K562 (cell line): ENCODE data around the gene DISC1. TPM values are rescaled to one million over a fixed set of nuclear protein-coding genes. Genes with fewer than 3 reads are reported as not detected.

Experiments used
- C11orf30 ChIP-seq: fragments of 450-650 bp; IDR thresholded peaks from 2 replicates; pipeline ENCODE4 v1.6.1; 2016; ENCODE audit warnings: low read depth, mild to moderate bottlenecking
- CBFB ChIP-seq: sonication (generic); formaldehyde crosslinking; IDR thresholded peaks from 2 replicates; pipeline ENCODE4 v1.4.0; 2020; ENCODE audit warnings: mild to moderate bottlenecking, missing genetic modification reagents
- ESRRA ChIP-seq: fragments of 450-650 bp; IDR thresholded peaks from 2 replicates; pipeline ENCODE4 v1.6.1; 2014; ENCODE audit warnings: low read depth, mild to moderate bottlenecking, moderate library complexity, borderline replicate concordance
- GATA2 ChIP-seq: sonication (generic); formaldehyde crosslinking; IDR thresholded peaks from 2 replicates; pipeline ENCODE4 v1.4.0; 2020; ENCODE audit warnings: mild to moderate bottlenecking, missing genetic modification reagents
- HDGF ChIP-seq: fragments of 450-650 bp; IDR thresholded peaks from 2 replicates; pipeline ENCODE4 v1.6.1; 2016
- HMBOX1 ChIP-seq: sonication (generic); IDR thresholded peaks from 2 replicates; pipeline ENCODE4 v1.6.1; 2016
- KLF16 ChIP-seq: IDR thresholded peaks from 2 replicates; pipeline ENCODE4 v1.6.1; 2016; ENCODE audit warnings: antibody characterized with exemption
- MEF2A ChIP-seq: IDR thresholded peaks from 2 replicates; pipeline ENCODE4 v1.6.1; 2011; ENCODE audit warnings: low read depth, mild to moderate bottlenecking, low read length, moderate library complexity; ENCODE audit not compliant: control insufficient read depth
- NFRKB ChIP-seq: fragments of 450-650 bp; IDR thresholded peaks from 2 replicates; pipeline ENCODE4 v1.6.1; 2016; ENCODE audit warnings: low read depth
- NR0B1 ChIP-seq: fragments of 450-650 bp; IDR thresholded peaks from one replicate; pipeline ENCODE4 v1.6.1; 2018; ENCODE audit warnings: mild to moderate bottlenecking, moderate library complexity; ENCODE audit not compliant: partially characterized antibody
- POLR2AphosphoS5 ChIP-seq: IDR thresholded peaks from 2 replicates; pipeline ENCODE4 v1.6.1; 2011; ENCODE audit warnings: mild to moderate bottlenecking, low read depth, low read length, moderate library complexity; ENCODE audit not compliant: control insufficient read depth, insufficient read depth
- PYGO2 ChIP-seq: fragments of 450-650 bp; IDR thresholded peaks from 2 replicates; pipeline ENCODE4 v1.6.1; 2016; ENCODE audit warnings: mild to moderate bottlenecking, missing genetic modification characterization, moderate library complexity, missing compliant biosample characterization
- SIN3B ChIP-seq: fragments of 450-650 bp; IDR thresholded peaks from 2 replicates; pipeline ENCODE4 v1.6.1; 2017; ENCODE audit warnings: low read depth, mild to moderate bottlenecking, moderate library complexity
- SNAPC5 ChIP-seq: fragments of 250-450 bp; sonication (Bioruptor Pico); IDR thresholded peaks from 2 replicates; pipeline ENCODE4 v1.8.0; 2021; ENCODE audit warnings: moderate library complexity, mild to moderate bottlenecking, inconsistent platforms
- TRIM24 ChIP-seq, 2 experiments: fragments of 450-650 bp; IDR thresholded peaks; 2 replicates each; pipeline ENCODE4 v1.6.1; 2016
- VEZF1 ChIP-seq: fragments of 200-800 bp; sonication (Bioruptor generic); IDR thresholded peaks from 2 replicates; pipeline ENCODE4 v1.6.1; 2017; ENCODE audit warnings: missing genetic modification characterization, missing compliant biosample characterization
- ZBTB5 ChIP-seq: fragments of 450-650 bp; IDR thresholded peaks from 2 replicates; pipeline ENCODE4 v1.6.1; 2017; ENCODE audit warnings: antibody characterized with exemption
- ZNF23 ChIP-seq: fragments of 250-450 bp; sonication (Bioruptor Pico); IDR thresholded peaks from 2 replicates; pipeline ENCODE4 v1.4.0; 2020; ENCODE audit warnings: mild to moderate bottlenecking
- ZNF24 ChIP-seq: fragments of 450-650 bp; IDR thresholded peaks from 2 replicates; pipeline ENCODE4 v1.6.1; 2016
- ZNF311 ChIP-seq: fragments of 250-450 bp; sonication (Bioruptor Pico); IDR thresholded peaks from 2 replicates; pipeline ENCODE4 v1.4.0; 2020; ENCODE audit warnings: mild to moderate bottlenecking, moderate library complexity
- ZNF395 ChIP-seq: fragments of 200-800 bp; sonication (Bioruptor generic); IDR thresholded peaks from 2 replicates; pipeline ENCODE4 v1.6.1; 2017; ENCODE audit warnings: missing genetic modification characterization, missing compliant biosample characterization
- ZNF655 ChIP-seq: fragments of 250-450 bp; sonication (Bioruptor Pico); IDR thresholded peaks from 2 replicates; pipeline ENCODE4 v1.5.0; 2021
- polyA plus RNA-seq, 8 experiments: library from polyadenylated mRNA; depleted of rRNA in 4 of 8; stranded (reverse) in 5 of 8; unstranded in 3 of 8; fragments of >200 nt; fragmentation: Nextera tagmentation in 2 of 8; fragmentation: Illumina TruSeq in 1 of 8; extraction: Ambion mirVana in 2 of 8; extraction: Trizol in 1 of 8; gene quantifications; 2 replicates each; pipeline versions ENCODE4 v1.2.1 to v1.2.3, GENCODE V29; 2011 to 2014; ENCODE audit warnings: inconsistent platforms in 1 of 8, missing spikeins in 1 of 8
- total RNA-seq, 7 experiments: library from RNA; depleted of rRNA in 6 of 7; stranded (reverse); fragments of >200 nt in 6 of 7; fragmentation: Illumina TruSeq in 2 of 7; extraction: Trizol in 2 of 7; gene quantifications; 2 replicates each; pipeline versions ENCODE4 v1.2.1 to v1.2.3, GENCODE V29; 2011 to 2021; ENCODE audit warnings: low replicate concordance in 1 of 7

DISC1 gene
- total and polyA plus RNA-seq, 9 of the 15 experiments (the other 6 are each of a cell fraction or from before 2014, with no cell fraction given), result 0.01 to 0.11 (median 0.08) TPM; not detected in 1

GRCh38 chr1:231934797-231935196, 308.2 kb downstream of the DISC1 start (continued):
- TF ChIP-seq CBFB (CRISPR knock-in tag) (0 out of 2 replicates have a peak, but pooled peaks have one; percentile 65), POLR2AphosphoS5 (peak; percentile 63; the same call in 1 of the 2 replicates), HDGF (no peak), VEZF1 (peak; percentile 52; the same call in 1 of the 2 replicates), GATA2 (CRISPR knock-in tag) (no peak), ZNF23 (CRISPR knock-in tag) (no peak), ZNF395 (CRISPR knock-in tag) (peak; percentile 46; the same call in 1 of the 2 replicates), NFRKB (no peak), HMBOX1 (no peak), MEF2A (no peak), NR0B1 (no peak), ESRRA (no peak; the same call in 1 of the 2 replicates), ZNF24 (no peak), SNAPC5 (CRISPR knock-in tag) (no peak), ZBTB5 (no peak), ZNF655 (CRISPR knock-in tag) (no peak), C11orf30 (no peak), SIN3B (no peak), PYGO2 (tag) (no peak), ZNF311 (0 out of 2 replicates have a peak, but pooled peaks have one; percentile 57), TRIM24 (IDR thresholded peaks at IDR 0.05) (no peak), KLF16 (peak; percentile 74; the same call in 1 of the 2 replicates)
